Mesothelial cell of epicardium (in vitro differentiated cells): ENCODE results near the gene ME2. TPM values are rescaled to one million over a fixed set of nuclear protein-coding genes. Genes with fewer than 3 reads are reported as not detected.
"Not testable (repeated sequence)": the region's sequence is repeated elsewhere in the genome, so short reads cannot be mapped to it uniquely, and the experiment has no call there.

Source experiments
- DNase-seq, 2 experiments: peaks; one replicate each; pipeline ENCODE4 v3.0.0; 2021; ENCODE audit warnings: low spot score in 2 of 2; ENCODE audit not compliant: unreplicated experiment in 2 of 2
- H3K27ac Mint-ChIP-seq: 2 replicates; pipeline ENCODE4 v1.8.0; 2021; ENCODE audit warnings: mixed read lengths
- H3K27me3 Mint-ChIP-seq: 2 replicates; pipeline ENCODE4 v1.8.0; 2021; ENCODE audit warnings: low read depth, mixed read lengths
- H3K36me3 Mint-ChIP-seq: 2 replicates; pipeline ENCODE4 v1.8.0; 2021; ENCODE audit warnings: mixed read lengths
- H3K4me1 Mint-ChIP-seq: 2 replicates; pipeline ENCODE4 v1.8.0; 2021; ENCODE audit warnings: mixed read lengths
- H3K4me3 Mint-ChIP-seq: 2 replicates; pipeline ENCODE4 v1.8.0; 2021; ENCODE audit warnings: mild to moderate bottlenecking, moderate library complexity, mixed read lengths
- H3K9me3 Mint-ChIP-seq: 2 replicates; pipeline ENCODE4 v1.8.0; 2021; ENCODE audit warnings: mixed read lengths
- total RNA-seq: library from RNA; stranded (reverse); gene quantifications from 3 replicates; pipeline ENCODE4 v1.2.1, GENCODE V29; 2021
- TF ChIP-seq, protein P1 (sequence below): fragments of 200-600 bp; sonication (generic); IDR thresholded peaks from one replicate; pipeline ENCODE4 v1.5.0; 2021; ENCODE audit warnings: antibody characterized with exemption; ENCODE audit not compliant: unreplicated experiment

ME2 gene
- total RNA-seq, 1 donor from 2014 or later, result 37.3 TPM

DNA sequence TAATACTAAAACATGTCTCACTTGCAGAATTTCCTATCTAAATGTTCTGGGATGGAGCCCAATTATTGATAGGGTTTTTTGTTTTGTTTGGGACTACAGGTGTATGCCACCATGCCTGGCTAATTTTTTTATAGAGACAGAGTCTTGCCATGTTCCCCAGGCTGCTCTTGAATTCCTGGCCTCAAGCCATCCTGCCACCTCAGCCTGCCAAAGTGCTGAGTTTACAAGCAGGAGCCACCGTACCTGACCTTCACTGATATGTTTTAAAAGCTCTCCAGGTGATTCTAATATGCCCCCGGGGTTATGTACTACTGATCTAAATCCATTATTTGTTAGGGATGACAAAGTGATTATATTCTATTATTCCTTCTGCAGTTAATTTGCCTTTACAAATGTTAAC, 91.1 kb downstream of the ME2 start:
- DNase-seq, result no peak
- H3K9me3 Mint-ChIP-seq, result no peaks in the 10 kb centered on the region
- no peak overlapping the region for H3K4me3 Mint-ChIP-seq
- no peak overlapping the region for H3K27ac Mint-ChIP-seq
- H3K4me1 Mint-ChIP-seq, result peaks cover 17% of the 10 kb centered on the region
- no peaks in the 10 kb centered on the region for H3K27me3 Mint-ChIP-seq
- TF ChIP-seq, protein P1, sequence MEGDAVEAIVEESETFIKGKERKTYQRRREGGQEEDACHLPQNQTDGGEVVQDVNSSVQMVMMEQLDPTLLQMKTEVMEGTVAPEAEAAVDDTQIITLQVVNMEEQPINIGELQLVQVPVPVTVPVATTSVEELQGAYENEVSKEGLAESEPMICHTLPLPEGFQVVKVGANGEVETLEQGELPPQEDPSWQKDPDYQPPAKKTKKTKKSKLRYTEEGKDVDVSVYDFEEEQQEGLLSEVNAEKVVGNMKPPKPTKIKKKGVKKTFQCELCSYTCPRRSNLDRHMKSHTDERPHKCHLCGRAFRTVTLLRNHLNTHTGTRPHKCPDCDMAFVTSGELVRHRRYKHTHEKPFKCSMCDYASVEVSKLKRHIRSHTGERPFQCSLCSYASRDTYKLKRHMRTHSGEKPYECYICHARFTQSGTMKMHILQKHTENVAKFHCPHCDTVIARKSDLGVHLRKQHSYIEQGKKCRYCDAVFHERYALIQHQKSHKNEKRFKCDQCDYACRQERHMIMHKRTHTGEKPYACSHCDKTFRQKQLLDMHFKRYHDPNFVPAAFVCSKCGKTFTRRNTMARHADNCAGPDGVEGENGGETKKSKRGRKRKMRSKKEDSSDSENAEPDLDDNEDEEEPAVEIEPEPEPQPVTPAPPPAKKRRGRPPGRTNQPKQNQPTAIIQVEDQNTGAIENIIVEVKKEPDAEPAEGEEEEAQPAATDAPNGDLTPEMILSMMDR, result no peak
- H3K36me3 Mint-ChIP-seq, result peaks cover 6% of the 10 kb centered on the region

DNA sequence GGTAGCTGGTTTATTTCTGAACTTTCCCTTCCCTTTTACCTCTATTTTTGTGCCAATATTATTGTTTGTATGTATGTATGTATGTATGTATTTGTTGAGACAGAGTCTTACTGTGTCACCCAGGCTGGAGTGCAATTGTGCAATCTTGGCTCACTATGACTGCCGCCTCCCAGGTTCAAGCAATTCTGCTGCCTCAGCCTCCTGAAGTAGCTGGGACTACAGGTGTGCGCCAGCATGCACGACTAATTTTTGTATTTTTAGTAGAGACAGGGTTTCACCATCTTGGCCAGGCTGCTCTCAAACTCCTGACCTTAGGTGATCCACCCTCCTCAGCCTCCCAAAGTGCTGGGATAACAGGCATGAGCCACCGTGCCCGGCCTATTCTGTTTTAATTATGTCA, 93.5 kb downstream of the ME2 start:
- H3K27me3 Mint-ChIP-seq, H3K27ac Mint-ChIP-seq, H3K4me3 Mint-ChIP-seq, DNase-seq: not testable (repeated sequence)
- peaks cover 30% of the 10 kb centered on the region for H3K36me3 Mint-ChIP-seq
- H3K9me3 Mint-ChIP-seq, result peaks cover 16% of the 10 kb centered on the region
- peaks cover 17% of the 10 kb centered on the region for H3K4me1 Mint-ChIP-seq

GRCh38 chr18:50973367-50974126, 94.6 kb downstream of the ME2 start:
- no peak for DNase-seq
- peaks cover 41% of the 10 kb centered on the region for H3K36me3 Mint-ChIP-seq

DNA sequence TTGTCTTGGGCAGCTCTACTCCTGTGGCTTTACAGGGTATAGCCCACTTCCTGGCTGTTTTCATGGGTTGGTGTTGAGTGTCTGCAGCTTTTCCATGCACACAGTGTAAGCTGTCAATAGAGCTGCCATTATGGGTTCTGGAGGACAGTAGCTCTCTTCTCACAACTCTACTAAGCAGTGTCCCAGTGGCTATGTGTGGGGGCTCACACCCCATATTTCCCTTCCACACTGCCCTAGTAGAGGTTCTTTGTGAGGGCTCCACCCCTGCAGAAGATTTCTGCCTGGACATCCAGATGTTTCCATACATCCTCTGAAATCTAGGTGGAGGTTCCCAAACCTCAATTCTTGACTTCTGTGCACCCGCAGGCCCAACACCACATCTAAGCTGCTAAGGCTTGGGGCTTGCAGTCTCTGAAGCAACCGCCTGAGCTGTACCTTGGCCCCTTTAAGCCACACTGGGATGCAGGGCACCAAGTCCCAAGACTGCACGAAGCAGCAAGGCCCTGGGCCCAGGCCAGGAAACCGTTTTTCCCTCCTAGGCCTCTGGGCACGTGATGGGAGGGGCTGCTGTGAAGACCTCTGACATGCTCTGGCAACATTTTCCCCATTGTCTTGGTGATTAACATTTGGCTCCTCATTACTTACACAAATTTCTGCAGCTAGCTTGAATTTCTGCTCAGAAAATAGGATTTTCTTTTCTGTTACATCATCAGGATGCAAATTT, 98.3 kb downstream of the ME2 start:
- Mint-ChIP-seq H3K27ac (no peak overlapping the region), H3K9me3 (peaks cover 31% of the 10 kb centered on the region), H3K4me3 (no peak overlapping the region), H3K36me3 (peaks cover 57% of the 10 kb centered on the region), H3K4me1 (peaks cover 2% of the 10 kb centered on the region), H3K27me3 (no peaks in the 10 kb centered on the region)
- TF ChIP-seq, protein P1, result no peak
- DNase-seq, result no peak

More at GRCh38 chr18:50973367-50974126, 94.6 kb downstream of the ME2 start:
- no peak overlapping the region for H3K4me3 Mint-ChIP-seq
- H3K27me3 Mint-ChIP-seq, result no peaks in the 10 kb centered on the region
- peaks cover 27% of the 10 kb centered on the region for H3K9me3 Mint-ChIP-seq
- H3K4me1 Mint-ChIP-seq, result peaks cover 16% of the 10 kb centered on the region
- TF ChIP-seq, protein P1, result no peak
- H3K27ac Mint-ChIP-seq, result no peak overlapping the region

DNA sequence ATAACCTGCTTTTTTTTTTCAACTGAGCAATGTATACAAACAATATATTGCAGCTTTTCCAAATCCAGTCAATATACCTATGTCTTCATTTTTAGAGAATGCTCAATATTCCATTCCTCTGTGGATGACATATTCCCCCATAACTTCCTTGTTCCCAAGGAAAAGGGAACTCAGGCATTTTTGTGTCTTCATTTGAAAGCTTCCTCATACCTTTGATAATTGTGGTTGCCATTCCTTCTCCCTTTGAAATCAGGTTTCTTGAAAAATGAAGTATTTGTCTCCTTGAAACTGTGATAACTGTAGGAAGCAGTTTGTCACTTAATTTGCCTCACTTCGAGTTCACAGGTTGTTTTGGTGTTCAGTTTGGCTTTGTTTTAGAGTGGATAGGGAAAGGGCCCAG, 102.5 kb downstream of the ME2 start:
- no peak overlapping the region for H3K4me3 Mint-ChIP-seq
- peaks cover 49% of the 10 kb centered on the region for H3K36me3 Mint-ChIP-seq
- TF ChIP-seq, protein P1, result no peak
- no peak for DNase-seq
- H3K27me3 Mint-ChIP-seq, result no peaks in the 10 kb centered on the region
- H3K4me1 Mint-ChIP-seq, result peaks cover 2% of the 10 kb centered on the region
- H3K9me3 Mint-ChIP-seq, result peaks cover 22% of the 10 kb centered on the region
- H3K27ac Mint-ChIP-seq, result peak overlapping the region; percentile 84
